Thoracic aorta (tissue), 2 donors: ENCODE data around the gene POLR2M. TPM values are rescaled to one million over a fixed set of nuclear protein-coding genes. Genes with fewer than 3 reads are reported as not detected.
A peak's percentile ranks its signal among the peaks of the same experiment; 100 is the strongest.

Experiments used
- ATAC-seq: fragments of 150-250 bp; one replicate; pipeline ENCODE4 v1.8.0; 2017; ENCODE audit warnings: low read depth; ENCODE audit not compliant: insufficient number of reproducible peaks, low FRiP score
- DNase-seq: peaks from one replicate; pipeline ENCODE4 v3.0.0-alpha.2; 2020; ENCODE audit warnings: low spot score
- H3K27ac ChIP-seq, 2 donors: fragments of 200-600 bp; sonication (generic); 1 replicate in 1 of 2; 2 replicates in 1 of 2; pipeline ENCODE4 v1.5.1; 2016; ENCODE audit warnings: mild to moderate bottlenecking in 2 of 2, moderate library complexity in 2 of 2
- H3K27me3 ChIP-seq: fragments of 200-600 bp; sonication (generic); replicated peaks from 2 replicates; pipeline ENCODE4 v1.6.0; 2016; ENCODE audit warnings: mild to moderate bottlenecking; ENCODE audit not compliant: insufficient read depth
- H3K36me3 ChIP-seq: fragments of 200-600 bp; sonication (generic); one replicate; pipeline ENCODE4 v1.5.1; 2016
- H3K4me1 ChIP-seq, 2 donors: fragments of 200-600 bp; sonication (generic); 1 replicate in 1 of 2; 2 replicates in 1 of 2; pipeline versions ENCODE4 v1.5.1 to v1.6.0; 2016; ENCODE audit warnings: low read depth in 2 of 2, mild to moderate bottlenecking in 1 of 2; ENCODE audit not compliant: control insufficient read depth in 1 of 2
- H3K4me3 ChIP-seq: fragments of 200-600 bp; sonication (generic); 2 replicates; pipeline ENCODE4 v1.5.1; 2016; ENCODE audit warnings: mild to moderate bottlenecking
- H3K9me3 ChIP-seq: fragments of 200-600 bp; sonication (generic); 2 replicates; pipeline ENCODE4 v1.5.1; 2016
- total RNA-seq, 2 donors: library from RNA; depleted of rRNA; stranded (reverse); fragments of >200 nt; gene quantifications; one replicate each; pipeline versions ENCODE4 v1.1.0 to v1.2.3, GENCODE V29; 2016
- TF ChIP-seq, protein P1 (sequence below): fragments of 200-600 bp; sonication (generic); IDR thresholded peaks from one replicate; pipeline ENCODE4 v1.5.1; 2019; ENCODE audit warnings: antibody characterized with exemption

POLR2M gene
- total RNA-seq, 2 donors from 2014 or later = 90.2 to 199 TPM

DNA sequence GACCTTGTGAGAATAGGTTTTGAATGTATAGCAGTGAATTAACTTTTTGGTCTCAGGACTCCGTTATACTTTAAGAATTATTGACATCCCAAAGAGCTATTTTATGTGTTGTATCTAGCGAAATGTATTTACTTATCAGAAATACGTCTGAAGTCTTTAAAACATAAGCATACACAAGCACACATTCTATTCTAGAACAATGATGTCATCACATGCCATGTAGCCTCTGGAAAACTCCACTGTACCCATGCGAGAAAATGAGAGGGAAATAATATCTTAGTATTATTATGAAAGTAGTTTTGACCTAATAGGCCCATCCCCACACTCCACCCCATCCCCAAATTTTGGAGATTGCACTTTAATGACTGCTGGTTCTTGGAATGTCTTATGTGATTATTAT, 1.5 kb downstream of the POLR2M start:
- H3K9me3 ChIP-seq = no peaks in the 10 kb centered on the region
- H3K4me1 ChIP-seq = peaks cover 17 to 48% of the 10 kb centered on the region in 2 donors
- H3K27ac ChIP-seq = peak overlapping the region; percentile 96
- ATAC-seq = no peak
- no peak for DNase-seq
- TF ChIP-seq, protein P1, sequence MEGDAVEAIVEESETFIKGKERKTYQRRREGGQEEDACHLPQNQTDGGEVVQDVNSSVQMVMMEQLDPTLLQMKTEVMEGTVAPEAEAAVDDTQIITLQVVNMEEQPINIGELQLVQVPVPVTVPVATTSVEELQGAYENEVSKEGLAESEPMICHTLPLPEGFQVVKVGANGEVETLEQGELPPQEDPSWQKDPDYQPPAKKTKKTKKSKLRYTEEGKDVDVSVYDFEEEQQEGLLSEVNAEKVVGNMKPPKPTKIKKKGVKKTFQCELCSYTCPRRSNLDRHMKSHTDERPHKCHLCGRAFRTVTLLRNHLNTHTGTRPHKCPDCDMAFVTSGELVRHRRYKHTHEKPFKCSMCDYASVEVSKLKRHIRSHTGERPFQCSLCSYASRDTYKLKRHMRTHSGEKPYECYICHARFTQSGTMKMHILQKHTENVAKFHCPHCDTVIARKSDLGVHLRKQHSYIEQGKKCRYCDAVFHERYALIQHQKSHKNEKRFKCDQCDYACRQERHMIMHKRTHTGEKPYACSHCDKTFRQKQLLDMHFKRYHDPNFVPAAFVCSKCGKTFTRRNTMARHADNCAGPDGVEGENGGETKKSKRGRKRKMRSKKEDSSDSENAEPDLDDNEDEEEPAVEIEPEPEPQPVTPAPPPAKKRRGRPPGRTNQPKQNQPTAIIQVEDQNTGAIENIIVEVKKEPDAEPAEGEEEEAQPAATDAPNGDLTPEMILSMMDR = no peak
- H3K4me3 ChIP-seq = peak overlapping the region; percentile 75
- H3K27me3 ChIP-seq = no peaks in the 10 kb centered on the region
- H3K36me3 ChIP-seq = peaks cover 24% of the 10 kb centered on the region

DNA sequence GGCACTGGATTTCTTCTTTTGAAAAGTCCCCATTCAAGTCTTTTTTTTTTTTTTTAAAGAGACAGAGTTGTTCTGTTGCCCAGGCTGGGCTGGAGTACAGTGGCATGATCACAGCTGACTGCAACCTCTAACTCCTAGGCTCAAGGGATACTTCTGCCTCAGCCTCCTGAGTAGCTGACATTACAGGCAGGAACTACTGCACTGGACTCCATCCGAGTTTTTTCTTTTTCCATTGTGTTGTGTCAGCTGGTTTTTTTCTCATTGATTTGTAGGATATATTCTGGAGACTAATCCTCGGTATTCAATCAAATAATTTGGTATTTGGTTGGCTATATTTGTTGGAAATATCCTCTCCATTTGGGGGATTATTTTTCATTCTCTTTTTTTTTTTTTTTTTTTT, 11.8 kb downstream of the POLR2M start:
- Histone ChIP-seq H3K4me1 (peaks cover 0 to 6% of the 10 kb centered on the region in 2 donors), H3K36me3 (peaks cover 10% of the 10 kb centered on the region), H3K4me3 (no peak overlapping the region), H3K27ac (no peak overlapping the region), H3K27me3 (no peaks in the 10 kb centered on the region), H3K9me3 (no peaks in the 10 kb centered on the region)
- ATAC-seq (no peak), DNase-seq (no peak)
- TF ChIP-seq, protein P1 = no peak

DNA sequence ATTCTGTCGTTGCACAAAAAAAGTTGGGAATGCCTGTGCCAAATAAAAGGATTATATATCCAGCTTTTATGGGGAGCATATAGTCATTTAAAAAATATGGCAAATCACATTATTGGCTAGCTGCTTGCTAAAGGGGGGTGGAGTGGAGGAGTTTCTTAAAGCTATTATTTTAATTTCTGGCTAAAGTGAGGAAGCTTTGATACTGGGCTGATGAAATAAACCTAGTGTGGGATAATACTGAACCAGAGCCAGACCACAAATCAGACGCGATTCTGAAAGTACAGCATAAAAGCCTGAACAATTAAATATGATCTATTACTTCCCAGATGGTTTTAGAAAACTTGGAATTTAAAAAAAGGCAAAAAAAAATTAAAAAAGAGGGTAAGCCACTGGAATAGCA, 14.4 kb downstream of the POLR2M start:
- TF ChIP-seq, protein P1 = no peak
- H3K4me1 ChIP-seq = no peaks in the 10 kb centered on the region
- H3K9me3 ChIP-seq = no peaks in the 10 kb centered on the region
- H3K27me3 ChIP-seq = no peaks in the 10 kb centered on the region
- no peak overlapping the region for H3K27ac ChIP-seq
- H3K36me3 ChIP-seq = peaks cover 3% of the 10 kb centered on the region
- no peak for DNase-seq
- H3K4me3 ChIP-seq = no peak overlapping the region
- no peak for ATAC-seq

DNA sequence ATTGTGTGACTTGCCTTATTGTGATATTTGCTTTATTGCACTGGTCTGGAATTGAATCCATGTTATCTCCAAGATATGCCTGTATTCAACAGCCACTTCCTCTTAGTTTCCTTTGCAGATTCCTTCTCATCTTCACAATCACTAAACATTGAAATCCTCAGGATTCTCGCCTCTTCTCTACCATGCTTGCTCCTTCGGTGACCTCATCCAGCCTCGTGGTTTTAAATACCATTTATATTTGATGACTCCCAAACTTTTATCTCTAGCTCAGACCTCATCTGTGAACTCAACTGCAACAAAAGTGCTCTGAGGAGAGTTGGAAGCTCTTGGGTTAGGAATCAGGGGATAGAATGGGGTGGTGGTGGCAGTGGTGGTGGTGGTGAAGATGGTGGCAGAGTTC, 19.9 kb downstream of the POLR2M start:
- Histone ChIP-seq H3K9me3 (no peaks in the 10 kb centered on the region), H3K36me3 (no peaks in the 10 kb centered on the region), H3K27ac (no peak overlapping the region), H3K4me3 (no peak overlapping the region), H3K4me1 (no peaks in the 10 kb centered on the region), H3K27me3 (no peaks in the 10 kb centered on the region)
- no peak for DNase-seq
- ATAC-seq = no peak
- TF ChIP-seq, protein P1 = no peak

DNA sequence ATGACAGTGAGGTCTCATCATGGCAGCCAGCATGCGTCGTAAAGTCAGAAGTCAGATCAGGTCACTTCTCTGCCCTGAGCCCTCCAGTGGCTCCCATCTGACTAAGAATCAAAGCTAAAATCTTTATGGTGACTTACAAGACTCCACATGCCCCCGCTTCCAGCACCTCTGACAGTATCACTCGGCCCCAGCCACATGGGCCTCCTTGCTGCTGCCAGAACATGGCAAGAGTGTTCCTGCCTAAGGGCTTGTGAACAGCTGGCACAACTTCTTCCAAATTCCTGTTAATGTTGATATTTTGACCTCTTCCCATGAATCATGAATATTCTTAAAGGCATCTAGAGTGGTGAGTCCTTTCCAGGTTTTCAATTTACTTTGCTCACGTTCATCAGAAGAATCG, 20.5 kb downstream of the POLR2M start:
- ATAC-seq (no peak), DNase-seq (no peak)
- H3K27ac ChIP-seq = no peak overlapping the region
- TF ChIP-seq, protein P1 = no peak
- H3K36me3 ChIP-seq = no peaks in the 10 kb centered on the region
- H3K4me3 ChIP-seq = no peak overlapping the region
- no peaks in the 10 kb centered on the region for H3K27me3 ChIP-seq
- no peaks in the 10 kb centered on the region for H3K4me1 ChIP-seq
- H3K9me3 ChIP-seq = no peaks in the 10 kb centered on the region
